Kidney epithelial cell (primary cell): ENCODE results near the gene SUN5. TPM values are rescaled to one million over a fixed set of nuclear protein-coding genes. Genes with fewer than 3 reads are reported as not detected.

Experiments used
- DNase-seq: peaks from one replicate; pipeline ENCODE4 v3.0.0-alpha.2; 2010; ENCODE audit warnings: low read depth
- H3K27me3 ChIP-seq: 2 replicates; pipeline ENCODE4 v1.6.0; 2011; ENCODE audit warnings: low read length; ENCODE audit not compliant: control insufficient read depth, insufficient read depth
- H3K36me3 ChIP-seq: 2 replicates; pipeline ENCODE4 v1.5.1; 2011; ENCODE audit warnings: low read length; ENCODE audit not compliant: control insufficient read depth, insufficient read depth
- H3K4me3 ChIP-seq: 2 replicates; pipeline ENCODE4 v1.5.1; 2011; ENCODE audit warnings: low read depth, mild to moderate bottlenecking, control low read depth, low read length
- CTCF ChIP-seq: IDR thresholded peaks from 2 replicates; pipeline ENCODE4 v1.5.1; 2011; ENCODE audit warnings: mild to moderate bottlenecking, moderate library complexity, low read length, control low read depth, inconsistent platforms; ENCODE audit not compliant: insufficient read depth, poor library complexity, severe bottlenecking
- total RNA-seq: library from RNA; depleted of rRNA; stranded (reverse); fragments of >200 nt; gene quantifications from 2 replicates; pipeline ENCODE4 v1.2.3, GENCODE V29; 2015

Gene SUN5
- total RNA-seq, 1 donor from 2014 or later: not detected

DNA sequence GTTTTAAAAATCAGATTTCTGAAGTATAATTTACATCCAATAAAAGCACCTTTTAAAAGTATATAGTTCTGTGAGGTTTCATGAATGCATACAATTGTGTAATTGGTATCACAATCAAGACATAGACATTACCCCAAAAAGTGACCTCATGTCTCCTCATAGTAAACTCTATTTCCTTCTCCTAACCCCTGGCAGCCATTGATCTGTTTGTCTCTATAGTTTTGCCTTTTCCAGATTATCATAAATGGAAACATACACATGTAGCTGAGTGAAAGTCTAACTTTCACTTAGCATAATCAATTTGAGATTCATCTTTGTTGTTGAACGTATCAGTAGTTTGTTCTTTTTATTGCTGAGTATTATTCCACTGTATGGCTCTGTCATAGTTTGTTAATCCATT is 57.6 kb downstream of the SUN5 start:
- H3K4me3 ChIP-seq: no peak overlapping the region
- peaks cover 3% of the 10 kb centered on the region for H3K27me3 ChIP-seq
- H3K36me3 ChIP-seq: no peaks in the 10 kb centered on the region
- no peak for TF ChIP-seq CTCF
- no peak for DNase-seq

GRCh38 chr20:32945710-32946221 is 58.5 kb downstream of the SUN5 start:
- TF ChIP-seq CTCF: peak; percentile 59
- Histone ChIP-seq H3K4me3 (no peak overlapping the region), H3K27me3 (peaks cover 3% of the 10 kb centered on the region), H3K36me3 (no peaks in the 10 kb centered on the region)
- DNase-seq: peak; percentile 2

- no peak for TF ChIP-seq CTCF
- no peaks in the 10 kb centered on the region for H3K36me3 ChIP-seq
- H3K4me3 ChIP-seq: no peak overlapping the region
- DNase-seq: no peak
- no peaks in the 10 kb centered on the region for H3K27me3 ChIP-seq
Measured at GRCh38 chr20:32943490-32944052, 60.7 kb downstream of the SUN5 start.

DNA sequence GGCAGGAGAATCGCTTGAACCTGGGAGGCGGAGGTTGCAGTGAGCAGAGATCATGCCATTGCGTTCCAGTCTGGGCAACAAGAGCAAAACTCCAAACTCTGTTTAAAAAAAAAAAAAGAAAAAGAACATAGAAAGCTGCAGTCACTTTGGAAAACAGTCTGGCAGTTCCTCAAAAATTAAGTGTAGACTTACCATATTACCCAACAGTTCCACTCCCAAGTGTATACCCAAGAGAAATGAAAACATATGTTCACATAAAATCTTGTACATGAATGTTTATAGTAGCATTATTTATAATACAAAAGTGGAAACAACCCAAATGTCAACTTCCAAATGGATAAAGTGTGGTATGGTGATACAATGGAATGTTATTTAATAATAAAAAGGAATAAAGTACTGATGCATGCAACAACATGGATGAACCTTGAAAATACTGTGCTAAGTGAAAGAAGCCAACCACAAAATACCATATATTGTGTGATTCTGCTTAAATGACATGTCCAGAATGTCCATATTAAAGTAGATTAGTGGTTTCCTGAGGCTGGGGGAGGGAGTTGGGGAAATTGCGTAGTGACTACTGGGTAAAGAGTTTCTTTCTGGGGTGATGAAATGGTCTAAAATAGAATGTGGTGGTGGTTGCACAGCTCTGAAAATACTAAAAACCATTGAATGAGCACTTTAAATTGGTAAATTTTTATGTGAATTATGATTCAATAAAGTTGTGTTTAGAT is 62.9 kb downstream of the SUN5 start:
- Histone ChIP-seq H3K36me3 (no peaks in the 10 kb centered on the region), H3K4me3 (no peak overlapping the region), H3K27me3 (no peaks in the 10 kb centered on the region)
- no peak for TF ChIP-seq CTCF
- no peak for DNase-seq

DNA sequence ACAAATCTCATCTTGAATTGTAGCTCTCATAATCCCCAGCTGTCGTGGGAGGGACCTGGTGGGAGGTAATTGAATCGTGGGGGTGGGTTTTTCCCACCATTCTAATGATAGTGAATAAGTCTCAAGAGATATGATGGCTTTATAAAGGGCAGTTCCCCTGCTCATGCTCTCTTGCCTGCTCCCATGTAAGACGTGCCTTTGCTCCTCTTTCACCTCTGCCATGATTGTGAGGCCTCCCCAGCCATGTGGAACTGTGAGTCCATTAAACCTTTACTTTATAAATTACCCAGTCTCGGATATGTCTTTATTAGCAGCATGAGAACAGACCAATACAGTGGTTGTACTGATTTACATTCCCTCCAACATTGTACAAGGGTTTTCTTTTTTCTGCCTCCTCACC is 69.7 kb downstream of the SUN5 start:
- no peak for DNase-seq
- no peak for TF ChIP-seq CTCF
- H3K36me3 ChIP-seq: no peaks in the 10 kb centered on the region
- no peaks in the 10 kb centered on the region for H3K27me3 ChIP-seq
- no peak overlapping the region for H3K4me3 ChIP-seq

Other genes starting within 250 kb of the SUN5 start
- 7.5 and 9.0 TPM in 2 replicates for gene DNMT3B, start 242.0 kb downstream of the SUN5 start, total RNA-seq
- 88.2 and 92.3 TPM in 2 replicates for gene MAPRE1, start 184.5 kb downstream of the SUN5 start, total RNA-seq
- not detected in 2 replicates for gene EFCAB8, start 145.5 kb downstream of the SUN5 start, total RNA-seq
- not detected in 2 replicates for gene BPIFB2, start 3.3 kb upstream of the SUN5 start, total RNA-seq
- gene BPIFB6, start 27.2 kb upstream of the SUN5 start, total RNA-seq: not detected in 2 replicates
- gene BPIFB3, start 49.5 kb upstream of the SUN5 start, total RNA-seq: not detected in 2 replicates
- not detected in 2 replicates for gene BPIFB4, start 75.2 kb upstream of the SUN5 start, total RNA-seq
- gene BPIFA2, start 163.7 kb upstream of the SUN5 start, total RNA-seq: not detected in 2 replicates
- not detected in 2 replicates for gene BPIFA3, start 212.9 kb upstream of the SUN5 start, total RNA-seq
- not detected in 2 replicates for gene BPIFA1, start 231.6 kb upstream of the SUN5 start, total RNA-seq